HG03066 (cell line): ENCODE results near the gene CDO1.

Experiments used
- ATAC-seq: cut with Tn5 transposase; IDR thresholded peaks from one replicate; pipeline ENCODE4 v1.9.1; 2021; ENCODE audit warnings: low read depth; ENCODE audit not compliant: unreplicated experiment

Gene CDO1

DNA sequence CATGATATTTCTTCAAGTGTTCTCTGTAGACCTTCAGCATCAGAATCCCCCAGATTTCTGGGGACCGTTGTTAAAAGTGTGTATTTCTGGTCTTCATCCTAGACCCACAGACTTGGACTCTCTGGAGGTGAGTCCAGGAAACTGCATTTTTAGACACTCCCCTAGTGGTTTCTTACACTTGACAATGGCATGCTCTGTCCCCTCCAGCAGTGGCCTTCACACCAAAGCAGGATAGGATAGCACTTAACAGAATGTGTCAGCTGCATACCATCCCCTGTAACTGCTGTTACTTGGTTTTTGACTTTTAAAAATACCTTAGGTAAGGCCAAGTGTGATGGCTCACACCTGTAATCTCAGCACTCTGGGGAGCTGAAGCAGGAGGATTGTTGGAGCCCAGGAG, 20.8 kb downstream of the CDO1 start:
- ATAC-seq = no peak

DNA sequence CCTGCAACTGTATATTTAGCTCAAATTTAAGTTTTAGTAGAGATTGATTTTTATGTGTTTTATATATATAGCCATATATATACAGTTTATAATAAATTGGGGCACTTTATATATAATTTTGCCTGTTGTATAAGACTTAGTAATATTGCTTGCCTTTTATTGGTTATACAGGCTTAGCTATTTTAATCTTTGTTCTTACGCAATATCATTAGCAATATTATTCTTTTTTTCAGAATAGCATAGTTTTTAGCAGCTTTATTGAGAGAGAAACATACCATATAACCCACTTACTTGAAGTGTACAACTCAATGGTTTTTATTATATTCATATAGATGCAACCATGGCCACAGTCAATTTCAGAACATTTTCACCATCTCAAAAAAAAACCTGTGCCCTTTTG, 28.0 kb downstream of the CDO1 start:
- no peak for ATAC-seq

DNA sequence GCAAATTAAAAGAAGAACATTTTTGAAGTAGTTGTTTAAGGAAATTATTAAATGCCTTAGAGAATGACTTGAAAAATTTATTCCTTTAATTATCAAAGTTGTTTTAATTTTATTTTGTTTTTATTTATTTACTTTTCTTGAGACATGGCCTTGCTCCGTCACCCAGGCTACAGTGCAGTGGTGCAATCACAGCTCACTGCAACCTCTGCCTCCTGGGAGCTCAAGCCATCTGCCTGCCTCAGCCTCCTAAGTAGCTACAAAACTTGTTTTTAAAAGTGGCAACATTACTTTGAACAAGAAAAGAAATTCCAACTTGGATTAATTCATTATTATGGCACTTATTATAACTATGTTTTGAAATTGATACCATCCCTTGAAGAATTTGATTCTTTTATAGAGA, 29.0 kb downstream of the CDO1 start:
- no peak for ATAC-seq

DNA sequence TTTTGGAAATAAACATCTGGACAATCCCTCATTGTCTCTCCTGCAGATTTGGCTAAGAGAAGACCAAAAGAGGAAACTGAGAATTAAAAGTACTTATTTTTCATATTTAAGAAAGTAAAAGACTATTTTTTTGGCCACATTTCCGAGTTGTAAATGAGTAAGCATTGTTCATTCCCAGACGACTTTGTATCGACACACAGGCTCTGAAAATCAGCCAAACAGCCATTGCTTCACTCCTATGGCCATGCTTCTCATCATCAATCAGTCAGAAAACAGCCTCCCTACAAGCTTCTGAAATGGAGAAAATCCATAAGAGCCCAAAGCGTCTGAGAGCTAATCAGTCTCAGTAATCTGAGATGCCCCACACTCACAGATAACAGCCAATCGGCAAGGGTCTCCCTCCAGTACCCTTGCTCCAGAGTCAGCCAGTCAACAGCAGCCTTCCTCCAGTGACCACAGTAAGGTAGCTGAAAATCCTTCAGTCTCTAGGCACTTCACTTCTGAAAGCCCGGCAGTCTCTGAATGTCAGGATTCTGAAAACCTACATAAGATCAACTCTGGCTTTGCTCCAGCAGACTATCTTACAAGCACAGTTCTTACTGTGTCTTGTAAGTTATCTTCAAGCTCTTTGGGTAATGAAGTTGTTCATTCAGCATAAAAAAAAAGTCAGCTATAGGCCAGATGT, 30.9 kb downstream of the CDO1 start:
- no peak for ATAC-seq

DNA sequence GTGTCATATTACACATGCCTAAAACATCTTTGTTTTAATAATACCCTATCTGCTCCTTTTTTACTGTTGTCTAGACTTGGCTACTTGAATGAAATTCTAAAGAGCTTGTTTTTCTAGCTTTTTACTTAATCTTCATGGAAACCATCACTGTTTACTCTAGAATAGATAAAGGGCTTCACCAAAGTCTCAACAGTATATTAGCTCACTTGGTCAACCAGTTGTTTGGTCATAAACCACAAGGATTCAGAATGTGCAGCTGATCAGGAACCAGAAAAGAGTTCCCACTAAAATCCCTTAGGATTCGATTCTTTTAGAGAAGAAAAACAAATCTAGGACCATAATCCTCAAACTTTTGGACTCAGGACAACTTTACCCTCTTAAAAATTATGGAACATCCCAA, 38.0 kb downstream of the CDO1 start:
- ATAC-seq = no peak

DNA sequence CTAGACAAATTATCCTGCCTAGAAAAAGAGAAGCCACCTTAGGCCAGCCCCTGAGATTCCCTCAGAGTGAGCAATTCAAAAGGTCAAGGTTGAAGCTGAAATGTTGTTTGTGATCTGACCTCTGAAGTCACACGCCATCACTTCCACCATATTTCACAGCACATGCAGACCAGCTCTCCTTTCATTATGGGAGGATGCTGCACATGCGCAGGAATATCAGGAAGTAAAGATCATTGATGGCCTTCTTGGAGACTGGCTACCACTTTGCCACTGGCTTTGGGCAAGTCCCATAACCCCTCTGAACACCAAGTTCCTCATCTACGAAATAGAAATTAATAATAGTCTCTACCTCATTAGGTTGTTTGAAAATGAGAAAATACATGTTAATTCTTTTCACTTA, 39.5 kb downstream of the CDO1 start:
- no peak for ATAC-seq

DNA sequence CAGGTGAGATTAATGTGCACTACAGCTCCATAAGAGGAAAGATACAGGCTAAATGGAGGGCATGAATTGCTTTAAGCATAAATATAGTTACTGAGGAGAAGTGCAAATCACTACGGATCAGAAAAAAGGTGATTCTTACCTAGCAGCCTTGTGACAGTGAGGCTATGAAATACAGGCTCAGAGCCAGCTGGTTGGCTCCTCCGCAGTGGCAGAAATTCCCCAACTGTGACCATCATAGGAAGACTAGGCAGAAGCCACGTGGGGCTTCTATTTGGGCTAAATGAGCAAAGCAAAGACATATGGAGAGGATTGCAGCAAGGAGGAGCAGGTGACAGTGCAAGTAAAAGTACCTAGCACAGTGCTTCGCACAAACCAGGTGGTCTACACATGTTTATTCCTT, 40.5 kb downstream of the CDO1 start:
- ATAC-seq = no peak

DNA sequence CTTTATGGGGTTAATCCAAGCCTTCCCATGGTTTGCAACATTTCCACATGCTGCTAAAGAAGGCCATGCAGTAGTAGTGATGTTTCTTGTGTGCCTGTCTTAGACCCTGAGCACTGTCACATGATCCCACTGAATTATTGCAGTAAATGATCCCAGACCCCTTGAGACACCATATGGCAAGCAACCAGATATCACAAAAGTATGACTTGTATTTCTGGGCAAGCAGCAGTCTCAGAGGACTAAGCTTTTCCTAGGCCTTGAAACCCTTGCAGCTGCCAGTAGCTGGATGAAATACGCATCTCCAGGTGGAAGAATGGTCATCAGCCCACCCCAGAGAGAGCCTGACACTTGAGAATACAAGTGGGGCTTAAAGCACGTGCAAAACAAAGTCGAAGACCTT, 41.8 kb downstream of the CDO1 start:
- no peak for ATAC-seq

DNA sequence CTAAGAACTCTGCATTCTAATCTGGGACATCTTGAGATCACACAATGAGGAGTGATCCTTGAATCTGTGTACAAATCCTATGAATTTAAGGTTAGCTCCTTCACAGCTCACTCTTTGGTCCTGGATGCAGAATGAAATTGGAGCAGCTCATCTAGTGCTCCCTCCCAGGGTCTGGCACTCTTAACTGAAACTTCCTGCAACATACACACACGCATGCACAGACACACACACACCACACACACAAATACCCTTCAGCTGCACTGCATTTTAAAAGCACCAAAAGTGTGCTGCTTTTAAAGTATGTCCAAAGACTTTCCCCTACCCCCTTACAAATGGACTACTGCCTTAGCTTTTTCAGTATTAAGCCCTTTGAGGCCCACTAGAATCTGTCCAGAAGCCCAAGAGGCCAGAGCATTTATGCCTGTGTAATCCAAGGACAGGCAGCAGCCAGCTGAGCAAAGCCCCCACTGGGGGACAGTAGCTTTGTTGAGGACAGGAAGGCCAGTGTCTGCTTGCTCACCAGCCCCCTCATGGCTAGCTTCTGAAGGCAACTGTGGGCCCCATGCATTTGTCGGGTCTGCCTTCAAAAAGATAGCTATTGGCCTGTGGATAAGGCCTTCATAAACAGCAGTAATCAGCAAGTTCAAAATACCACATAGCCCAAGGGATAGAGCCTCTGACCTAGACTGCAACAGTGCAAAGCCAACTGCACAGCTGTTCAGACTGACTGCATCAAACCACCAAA, 43.6 kb downstream of the CDO1 start:
- no peak for ATAC-seq

DNA sequence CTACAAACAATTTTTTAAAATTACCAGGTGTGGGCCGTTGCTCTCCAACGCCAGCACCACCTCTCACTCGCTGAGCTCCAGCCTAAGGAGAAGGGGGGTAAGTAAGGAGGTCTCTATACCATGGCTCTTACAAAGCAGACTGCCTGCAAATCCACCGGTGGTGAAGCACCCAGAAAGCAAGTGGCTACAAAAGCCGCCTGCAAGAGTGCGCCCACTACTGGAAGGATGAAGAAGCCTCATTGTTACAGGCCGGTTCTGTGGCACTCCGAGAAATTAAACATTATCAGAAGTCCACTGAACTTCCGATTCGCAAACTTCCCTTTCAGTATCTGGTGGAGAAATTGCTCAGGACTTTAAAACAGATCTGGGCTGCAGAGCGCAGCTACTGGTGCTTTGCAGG, 46.0 kb downstream of the CDO1 start:
- ATAC-seq = no peak

DNA sequence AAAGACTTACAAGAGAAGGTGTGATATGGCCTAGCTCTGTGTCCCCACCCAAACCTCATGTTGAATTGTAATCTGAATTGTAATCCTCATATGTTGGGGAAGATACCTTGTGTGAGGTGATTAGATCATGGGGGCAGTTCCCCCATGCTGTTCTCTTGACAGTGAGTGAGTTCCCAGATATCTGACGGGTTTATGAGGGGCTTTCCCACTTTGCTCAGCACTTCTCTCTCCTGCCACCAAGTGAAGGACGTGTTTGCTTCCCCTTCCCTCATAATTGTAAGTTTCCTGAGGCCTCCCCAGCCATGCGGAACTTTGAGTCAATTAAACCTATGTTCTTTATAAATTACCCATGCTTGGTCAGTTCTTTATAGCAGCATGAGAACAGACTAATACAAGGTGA, 49.0 kb downstream of the CDO1 start:
- ATAC-seq = no peak

DNA sequence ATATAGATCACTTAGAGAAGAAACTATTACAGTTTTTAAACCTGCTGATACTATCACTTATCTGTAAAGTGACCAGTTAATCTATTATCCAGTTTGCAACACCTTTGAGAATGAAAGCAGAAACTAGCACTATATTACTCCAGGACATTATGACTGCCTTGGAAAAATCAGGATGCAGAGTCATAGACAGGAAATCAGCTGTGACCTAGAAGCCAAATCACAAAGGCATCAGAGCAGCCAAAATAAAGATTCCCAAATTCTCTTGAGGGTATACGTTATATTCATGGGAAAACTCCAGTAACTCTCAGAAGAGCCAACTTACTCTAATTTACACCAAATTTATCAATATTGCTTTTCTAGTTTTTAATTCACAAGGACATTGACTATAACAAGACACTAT, 49.9 kb downstream of the CDO1 start:
- ATAC-seq = no peak

DNA sequence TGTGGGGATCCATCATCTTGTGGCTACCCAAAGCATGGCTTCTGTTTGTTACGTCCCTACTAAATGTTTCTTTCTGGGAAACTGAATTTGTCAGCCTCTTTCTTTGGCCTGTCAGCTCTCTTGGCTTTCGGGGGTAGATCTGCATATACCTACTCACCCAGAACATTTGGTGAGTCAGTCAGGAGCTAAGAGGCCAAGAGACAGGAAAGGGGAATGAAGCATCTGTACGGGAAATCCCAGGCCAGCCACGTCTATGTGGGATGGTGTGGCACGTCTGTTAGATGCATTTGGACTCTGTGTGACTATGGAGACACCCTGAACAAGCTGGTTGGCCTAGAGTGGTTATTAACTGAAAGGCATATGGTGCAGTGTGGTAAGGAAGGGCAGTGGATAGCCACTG, 58.1 kb downstream of the CDO1 start:
- no peak for ATAC-seq

DNA sequence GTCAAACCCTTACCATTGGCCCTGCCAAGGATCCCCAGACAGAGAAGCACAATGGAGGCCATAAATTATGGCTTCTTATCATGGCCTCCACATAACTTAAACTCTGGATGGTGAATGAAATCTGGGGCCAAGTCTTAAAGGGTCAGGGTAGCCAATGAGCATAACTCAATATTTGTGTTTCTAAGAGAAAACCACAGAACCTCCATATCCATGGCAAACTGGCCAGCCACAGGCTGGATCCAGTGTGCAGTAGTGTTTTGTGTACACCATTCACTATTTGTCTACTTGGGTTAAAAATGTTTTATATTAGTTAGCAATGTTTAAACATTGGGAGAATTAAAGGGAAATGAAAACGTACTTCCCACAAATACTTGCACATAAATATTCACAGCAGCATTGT, 60.8 kb downstream of the CDO1 start:
- no peak for ATAC-seq
